Retinal pigment epithelial cell (primary cell): ENCODE results near the gene TMPRSS3.

ENCODE experiments used
- DNase-seq: peaks from one replicate; pipeline ENCODE4 v3.0.0-alpha.2; 2010; ENCODE audit warnings: low read depth
- H3K4me3 ChIP-seq: 2 replicates; pipeline ENCODE4 v1.5.1; 2011; ENCODE audit warnings: mild to moderate bottlenecking, low read length, control low read depth, moderate library complexity
- CTCF ChIP-seq: conservative IDR thresholded peaks from 2 replicates; pipeline ENCODE4 v1.5.1; 2011; ENCODE audit warnings: low read depth, low read length, control low read depth, inconsistent platforms

TMPRSS3 gene

GRCh38 chr21:42440187-42440792 lies 44.4 kb upstream of the TMPRSS3 start:
- no peak for DNase-seq
- TF ChIP-seq CTCF: no peak
- no peak overlapping the region for H3K4me3 ChIP-seq

DNA sequence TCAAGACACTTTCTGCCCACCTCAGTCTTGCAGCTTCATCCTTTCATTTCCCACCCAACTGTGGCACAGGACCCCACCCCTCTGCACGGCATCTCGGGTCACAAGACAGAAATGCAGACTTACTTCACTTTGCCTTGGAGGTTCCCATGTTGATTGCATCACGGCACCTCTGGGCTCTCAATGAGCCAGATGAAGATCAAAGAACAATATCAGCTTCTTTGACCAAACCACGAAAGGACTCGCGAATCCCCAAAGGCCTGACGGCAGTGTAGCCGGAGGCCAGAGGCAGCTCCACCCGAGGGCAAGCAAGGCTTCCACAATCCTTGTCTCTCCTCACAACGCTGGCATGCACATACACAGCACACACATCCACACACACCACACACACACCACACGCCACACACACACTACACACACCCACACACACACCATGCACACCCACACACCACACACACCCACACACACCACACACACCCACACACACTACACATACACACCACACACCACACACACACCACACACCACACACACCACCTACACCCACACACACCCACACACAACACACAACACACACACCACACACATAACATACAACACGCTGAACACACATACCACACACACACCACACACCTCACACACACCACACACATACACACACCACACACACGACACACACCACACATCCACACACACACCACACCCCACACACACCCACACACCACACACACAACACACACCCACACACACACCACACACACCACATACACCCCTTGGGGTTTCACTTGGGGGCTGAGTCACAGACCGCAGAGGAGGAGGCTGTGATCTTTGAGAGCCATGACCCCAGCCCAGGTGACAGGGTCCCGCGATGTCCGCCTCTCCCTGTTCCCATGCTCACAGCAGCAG lies 43.7 kb upstream of the TMPRSS3 start:
- H3K4me3 ChIP-seq: no peak overlapping the region
- DNase-seq: no peak

DNA sequence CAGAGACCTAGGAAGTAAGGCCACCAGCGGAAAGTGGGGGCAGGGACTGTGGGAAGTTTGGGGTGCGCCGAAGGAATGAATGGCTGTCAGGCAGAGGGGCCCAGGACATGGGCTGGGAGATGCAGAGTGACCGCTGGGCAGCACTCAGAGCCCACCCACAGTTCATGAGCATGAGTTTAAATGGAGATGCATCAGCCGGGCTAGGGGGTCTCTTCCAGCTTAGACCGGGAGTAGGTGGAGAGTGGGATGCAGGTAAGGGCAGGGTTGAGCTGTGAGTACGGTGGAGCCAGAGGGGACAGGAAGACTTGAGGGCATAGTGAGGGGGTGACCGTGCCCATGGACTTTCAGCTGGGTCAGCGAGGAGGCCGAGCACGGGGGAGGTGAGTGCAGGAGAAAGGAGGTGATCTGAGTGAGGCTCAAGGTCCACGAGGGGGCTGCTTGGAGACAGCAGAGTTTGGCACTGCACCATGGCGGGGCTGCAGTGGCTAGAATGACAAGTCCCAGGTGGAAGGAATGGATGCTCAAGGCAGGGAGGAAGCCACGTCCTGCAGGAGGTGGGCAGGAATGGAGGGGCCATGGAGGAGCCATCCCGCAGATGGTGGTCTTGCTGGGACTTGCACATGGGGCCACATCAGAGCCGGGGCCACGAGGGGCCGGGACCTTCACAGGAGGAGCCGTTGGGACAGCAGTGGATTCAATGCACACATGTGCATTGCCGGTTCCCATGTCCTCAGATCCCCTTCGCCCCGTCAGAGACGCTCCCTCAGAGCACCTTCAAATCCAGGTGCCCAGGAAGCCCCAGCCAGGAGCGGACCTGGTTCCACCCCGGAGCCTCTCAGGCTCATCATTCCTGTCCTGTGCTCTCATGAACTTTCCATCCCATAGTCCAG lies 42.7 kb upstream of the TMPRSS3 start:
- H3K4me3 ChIP-seq: no peak overlapping the region
- no peak for DNase-seq
- no peak for TF ChIP-seq CTCF

More for the DNA sequence above, 43.7 kb upstream of the TMPRSS3 start:
- TF ChIP-seq CTCF: no peak

- no peak overlapping the region for H3K4me3 ChIP-seq
- TF ChIP-seq CTCF: no peak
- no peak for DNase-seq
Measured at GRCh38 chr21:42437786-42438185, 41.9 kb upstream of the TMPRSS3 start.

- DNase-seq: no peak
- no peak for TF ChIP-seq CTCF
- no peak overlapping the region for H3K4me3 ChIP-seq
Measured at GRCh38 chr21:42436914-42437313, 41.1 kb upstream of the TMPRSS3 start.

- no peak overlapping the region for H3K4me3 ChIP-seq
- TF ChIP-seq CTCF: no peak
- DNase-seq: no peak
Measured at GRCh38 chr21:42435833-42436232, 40.0 kb upstream of the TMPRSS3 start.
